Measurements from ENCODE around the gene RERE. TPM values are rescaled to one million over a fixed set of nuclear protein-coding genes. Genes with fewer than 3 reads are reported as not detected.
A peak's percentile ranks its signal among the peaks of the same experiment; 100 is the strongest.

The RERE gene
- total RNA-seq, 1 donor from 2014 or later = 124 TPM

DNA sequence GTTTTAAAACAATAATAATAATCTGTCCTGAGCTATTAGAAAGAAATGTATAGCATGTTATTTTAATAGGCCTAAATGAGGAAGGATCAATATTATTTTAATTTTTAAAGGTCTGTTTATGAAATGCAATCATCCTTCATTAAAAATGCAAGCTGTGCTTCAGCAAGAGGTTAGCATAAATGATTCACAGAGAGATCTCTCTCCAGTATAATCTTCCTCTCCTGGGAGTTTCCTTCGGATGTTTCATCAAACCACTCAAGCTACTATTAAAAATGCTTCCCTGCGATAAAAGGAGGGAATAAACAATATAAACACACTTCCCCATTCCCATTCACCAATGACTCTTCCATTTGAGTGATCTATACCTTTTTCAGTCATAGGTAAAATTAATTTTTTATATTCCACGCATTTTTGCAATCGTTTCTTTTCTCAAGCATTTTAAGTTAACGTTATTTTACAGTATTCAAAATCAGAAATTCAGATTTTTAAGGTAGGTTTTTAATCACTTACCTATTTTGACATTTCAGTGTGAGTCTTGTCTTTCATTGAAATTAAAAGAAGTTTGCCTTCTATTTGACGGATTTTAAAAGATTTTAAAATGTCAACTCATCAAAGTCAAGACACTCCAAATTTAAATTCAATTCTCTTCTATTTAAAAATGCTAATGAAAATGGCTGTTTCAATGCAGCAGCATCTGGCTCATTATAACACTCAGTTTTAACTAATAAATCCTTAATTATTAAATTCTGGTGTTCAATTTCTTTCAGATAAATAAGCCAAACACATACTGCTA lies 64.3 kb downstream of the RERE start:
- Histone ChIP-seq H3K36me3 (ENCODE audit: insufficient read depth, low read length) (no peaks in the 10 kb centered on the region), H3K27ac (ENCODE audit: low read depth, low read length) (no peak overlapping the region), H4K20me1 (ENCODE audit: insufficient read depth, low read length) (peaks cover 10% of the 10 kb centered on the region), H2AFZ (ENCODE audit: low read depth, low read length) (no peak overlapping the region), H3K9me3 (ENCODE audit: insufficient read depth, low read depth, low read length) (no peaks in the 10 kb centered on the region), H3K9ac (ENCODE audit: low read length) (no peak overlapping the region), H3K4me2 (ENCODE audit: low read length) (no peak overlapping the region), H3K4me3 (ENCODE audit: insufficient read depth, low read depth, low read length) (no peak overlapping the region), H3K4me1 (ENCODE audit: insufficient read depth, low read length) (no peaks in the 10 kb centered on the region), H3K79me2 (ENCODE audit: insufficient read depth, low read length) (peaks cover 3% of the 10 kb centered on the region), H3K27me3 (ENCODE audit: insufficient read depth, low read length) (no peaks in the 10 kb centered on the region)
- Mint-ChIP-seq H3K9me3 (ENCODE audit: unreplicated experiment) (no peaks in the 10 kb centered on the region), H3K27me3 (ENCODE audit: low read depth, unreplicated experiment) (no peaks in the 10 kb centered on the region), H3K27ac (ENCODE audit: unreplicated experiment) (no peak overlapping the region), H3K4me1 (ENCODE audit: low read depth, unreplicated experiment) (peaks cover 15% of the 10 kb centered on the region), H3K4me3 (ENCODE audit: unreplicated experiment) (no peak overlapping the region), H3K36me3 (ENCODE audit: low read depth, unreplicated experiment) (peaks cover 5% of the 10 kb centered on the region)
- no peak for DNase-seq (ENCODE audit: low read depth)
- TF ChIP-seq CTCF (IDR thresholded peaks at IDR 0.05; ENCODE audit: insufficient read depth, low read depth, low read length) (no peak), EZH2 (IDR thresholded peaks at IDR 0.05; ENCODE audit: insufficient read depth, low read length) (no peak)
- FAIRE-seq = no peak

GRCh38 chr1:8752411-8752810 lies 65.0 kb downstream of the RERE start:
- Histone ChIP-seq H3K36me3 (ENCODE audit: insufficient read depth, low read length) (no peaks in the 10 kb centered on the region), H3K27ac (ENCODE audit: low read depth, low read length) (no peak overlapping the region), H3K4me2 (ENCODE audit: low read length) (no peak overlapping the region), H3K79me2 (ENCODE audit: insufficient read depth, low read length) (peaks cover 3% of the 10 kb centered on the region), H3K4me1 (ENCODE audit: insufficient read depth, low read length) (no peaks in the 10 kb centered on the region), H3K27me3 (ENCODE audit: insufficient read depth, low read length) (no peaks in the 10 kb centered on the region), H3K9me3 (ENCODE audit: insufficient read depth, low read depth, low read length) (no peaks in the 10 kb centered on the region), H3K4me3 (ENCODE audit: insufficient read depth, low read depth, low read length) (no peak overlapping the region), H4K20me1 (ENCODE audit: insufficient read depth, low read length) (peaks cover 10% of the 10 kb centered on the region), H3K9ac (ENCODE audit: low read length) (no peak overlapping the region), H2AFZ (ENCODE audit: low read depth, low read length) (no peak overlapping the region)
- FAIRE-seq = peak; percentile 9
- Mint-ChIP-seq H3K9me3 (ENCODE audit: unreplicated experiment) (no peaks in the 10 kb centered on the region), H3K4me1 (ENCODE audit: low read depth, unreplicated experiment) (peaks cover 18% of the 10 kb centered on the region), H3K4me3 (ENCODE audit: unreplicated experiment) (no peak overlapping the region), H3K27ac (ENCODE audit: unreplicated experiment) (no peak overlapping the region), H3K27me3 (ENCODE audit: low read depth, unreplicated experiment) (no peaks in the 10 kb centered on the region), H3K36me3 (ENCODE audit: low read depth, unreplicated experiment) (peaks cover 5% of the 10 kb centered on the region)
- TF ChIP-seq EZH2 (IDR thresholded peaks at IDR 0.05; ENCODE audit: insufficient read depth, low read length) (no peak), CTCF (IDR thresholded peaks at IDR 0.05; ENCODE audit: insufficient read depth, low read depth, low read length) (no peak)
- DNase-seq (ENCODE audit: low read depth) = no peak

DNA sequence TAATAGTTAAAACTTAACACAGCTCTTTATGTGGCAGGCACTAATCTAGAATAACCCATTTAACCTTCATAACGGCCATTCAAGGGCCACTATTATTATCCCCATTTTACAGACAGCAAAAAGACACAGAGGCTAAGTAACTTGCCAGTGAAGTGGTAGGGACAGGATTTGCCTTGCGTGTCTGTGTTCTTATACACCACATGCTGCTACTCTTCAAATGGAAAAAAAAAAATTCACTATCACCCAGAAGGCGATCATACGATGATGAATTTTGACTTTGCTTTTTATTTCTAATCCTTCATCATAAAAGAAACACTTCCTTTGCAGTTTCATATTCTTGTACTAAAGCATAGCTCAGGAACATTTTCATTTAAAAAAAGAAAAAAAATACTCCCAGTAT lies 65.5 kb downstream of the RERE start:
- H3K27ac Mint-ChIP-seq (ENCODE audit: unreplicated experiment) = no peak overlapping the region
- Histone ChIP-seq H3K27me3 (ENCODE audit: insufficient read depth, low read length) (no peaks in the 10 kb centered on the region), H3K4me2 (ENCODE audit: low read length) (no peak overlapping the region), H3K4me3 (ENCODE audit: insufficient read depth, low read depth, low read length) (no peak overlapping the region), H3K4me1 (ENCODE audit: insufficient read depth, low read length) (no peaks in the 10 kb centered on the region), H3K27ac (ENCODE audit: low read depth, low read length) (no peak overlapping the region), H3K9me3 (ENCODE audit: insufficient read depth, low read depth, low read length) (no peaks in the 10 kb centered on the region), H3K36me3 (ENCODE audit: insufficient read depth, low read length) (no peaks in the 10 kb centered on the region), H3K79me2 (ENCODE audit: insufficient read depth, low read length) (peaks cover 3% of the 10 kb centered on the region), H4K20me1 (ENCODE audit: insufficient read depth, low read length) (peaks cover 10% of the 10 kb centered on the region), H2AFZ (ENCODE audit: low read depth, low read length) (no peak overlapping the region), H3K9ac (ENCODE audit: low read length) (no peak overlapping the region)
- no peak overlapping the region for H3K4me3 Mint-ChIP-seq (ENCODE audit: unreplicated experiment)
- TF ChIP-seq CTCF (IDR thresholded peaks at IDR 0.05; ENCODE audit: insufficient read depth, low read depth, low read length) (no peak), EZH2 (IDR thresholded peaks at IDR 0.05; ENCODE audit: insufficient read depth, low read length) (no peak)
- no peaks in the 10 kb centered on the region for H3K9me3 Mint-ChIP-seq (ENCODE audit: unreplicated experiment)
- peaks cover 5% of the 10 kb centered on the region for H3K36me3 Mint-ChIP-seq (ENCODE audit: low read depth, unreplicated experiment)
- H3K27me3 Mint-ChIP-seq (ENCODE audit: low read depth, unreplicated experiment) = no peaks in the 10 kb centered on the region
- FAIRE-seq (no peak), DNase-seq (ENCODE audit: low read depth) (no peak)
- peaks cover 17% of the 10 kb centered on the region for H3K4me1 Mint-ChIP-seq (ENCODE audit: low read depth, unreplicated experiment)
